GM18870 (cell line): ENCODE measurements around the gene GCH1.
A peak's percentile ranks its signal among the peaks of the same experiment; 100 is the strongest.
"Not testable (repeated sequence)": the region's sequence is repeated elsewhere in the genome, so short reads cannot be mapped to it uniquely, and the experiment has no call there.

Experiments used
- ATAC-seq: cut with Tn5 transposase; IDR thresholded peaks from one replicate; pipeline ENCODE4 v1.9.1; 2021; ENCODE audit warnings: moderate library complexity; ENCODE audit not compliant: unreplicated experiment

GCH1 gene

DNA sequence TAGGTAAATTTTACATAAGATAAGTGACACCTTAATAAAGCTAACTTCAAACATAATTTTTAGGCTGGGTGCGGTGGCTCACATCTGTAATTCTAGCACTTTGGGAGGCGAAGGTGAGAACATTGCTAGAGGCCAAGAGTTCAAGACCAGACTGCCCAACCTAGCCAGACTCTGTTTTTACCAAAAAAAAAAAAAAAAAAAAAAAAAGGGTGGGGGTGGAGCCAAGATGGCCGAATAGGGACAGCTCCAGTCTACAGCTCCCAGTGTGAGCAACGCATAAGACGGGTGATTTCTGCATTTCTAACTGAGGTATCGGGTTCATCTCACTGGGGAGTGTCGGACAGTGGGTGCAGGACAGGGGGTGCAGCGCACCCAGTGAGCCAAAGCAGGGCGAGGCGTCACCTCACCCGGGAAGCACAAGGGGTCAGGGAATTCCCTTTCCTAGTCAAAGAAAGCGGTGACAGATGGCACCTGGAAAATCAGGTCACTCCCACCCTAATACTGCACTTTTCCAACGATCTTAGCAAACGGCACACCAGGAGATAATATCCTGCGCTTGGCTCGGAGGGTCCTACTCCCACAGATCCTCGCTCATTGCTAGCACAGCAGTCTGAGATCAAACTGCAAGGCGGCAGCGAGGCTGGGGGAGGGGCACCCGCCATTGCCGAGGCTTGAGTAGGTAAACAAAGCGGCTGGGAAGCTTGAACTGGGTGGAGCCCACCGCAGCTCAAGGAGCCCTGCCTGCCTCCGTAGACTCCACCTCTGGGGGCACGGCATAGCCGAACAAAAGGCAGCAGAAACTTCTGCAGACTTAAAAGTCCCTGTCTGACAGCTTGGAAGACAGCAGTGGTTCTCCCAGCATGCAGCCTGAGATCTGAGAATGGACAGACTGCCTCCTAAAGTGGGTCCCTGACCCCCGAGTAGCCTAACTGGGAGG is 32.2 kb downstream of the GCH1 start:
- ATAC-seq = not testable (repeated sequence)

DNA sequence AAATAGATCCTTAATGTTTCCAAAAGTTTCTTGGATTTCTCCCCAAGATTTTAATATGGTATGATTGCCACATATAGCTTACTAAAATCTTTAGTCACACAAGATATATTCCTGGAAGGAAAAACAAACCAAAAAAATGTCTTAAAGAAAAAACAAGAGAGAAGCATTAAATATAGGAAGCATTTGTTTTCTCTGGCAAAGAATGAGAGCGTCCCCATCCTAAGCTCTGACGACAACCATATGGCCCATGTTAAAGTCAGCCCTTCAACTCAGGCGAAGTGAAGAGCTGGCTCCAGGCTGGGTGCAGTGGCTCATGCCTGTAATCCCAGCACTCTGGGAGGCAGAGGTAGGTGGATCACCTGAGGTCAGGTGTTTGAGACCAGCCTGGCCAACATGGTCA is 35.6 kb downstream of the GCH1 start:
- ATAC-seq = no peak

DNA sequence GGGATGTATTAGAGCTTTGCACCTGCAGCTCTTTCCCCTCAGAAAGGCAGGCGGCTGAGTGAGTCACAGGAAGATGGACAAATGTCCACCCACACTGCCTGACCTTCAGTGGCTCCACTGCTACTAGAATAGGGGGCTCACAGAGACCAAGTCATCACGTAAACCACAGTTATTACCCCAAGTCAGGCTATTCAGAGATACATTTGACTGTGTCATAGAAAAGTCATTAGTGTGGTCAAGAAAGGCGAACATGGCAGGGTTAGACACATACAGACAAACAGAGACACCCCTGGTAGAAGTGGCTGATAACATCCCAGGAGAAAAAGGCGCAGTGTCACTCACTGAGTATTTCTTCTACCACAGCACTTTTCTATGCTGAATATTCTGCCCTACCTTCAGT is 36.0 kb downstream of the GCH1 start:
- ATAC-seq = no peak

DNA sequence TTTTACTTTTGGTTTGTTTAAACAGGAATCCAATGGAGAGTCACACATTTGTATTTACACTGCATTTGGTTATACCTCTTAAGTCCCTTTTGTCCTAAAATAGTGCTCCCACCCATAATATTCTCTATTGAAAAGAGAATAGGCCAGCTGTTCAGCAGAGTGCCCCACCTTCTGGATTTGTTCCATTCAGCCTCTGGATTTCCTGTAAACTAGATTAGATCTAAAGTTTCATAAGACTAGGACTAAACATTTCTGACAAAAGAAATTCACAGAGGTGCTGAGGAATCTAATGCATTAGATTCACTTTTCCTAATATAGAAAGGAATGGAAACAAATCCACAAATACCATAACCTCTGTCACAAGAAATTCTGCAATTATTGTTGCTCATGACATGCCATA is 38.1 kb downstream of the GCH1 start:
- ATAC-seq = no peak

DNA sequence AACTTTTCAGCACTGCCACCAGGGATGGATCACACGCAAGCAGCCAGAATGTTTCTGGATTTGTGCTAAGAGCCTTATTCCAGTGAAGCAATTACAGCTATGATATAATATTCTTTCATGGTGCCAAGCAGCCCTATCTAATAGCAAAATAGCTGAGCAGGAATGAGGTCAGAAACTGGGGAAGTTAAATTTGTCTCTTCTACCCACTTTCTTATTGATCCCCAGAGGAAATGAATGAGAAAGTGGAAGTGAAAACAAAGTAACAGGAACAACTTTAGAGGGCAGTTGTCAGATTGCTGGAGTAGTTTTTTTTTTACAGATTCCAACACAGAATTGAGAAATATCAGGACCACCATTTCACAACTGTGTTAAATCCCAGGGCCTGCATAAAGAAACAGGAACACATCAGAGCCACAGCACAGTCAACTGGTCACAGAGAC is 44.8 kb downstream of the GCH1 start:
- ATAC-seq = peak; percentile 62

DNA sequence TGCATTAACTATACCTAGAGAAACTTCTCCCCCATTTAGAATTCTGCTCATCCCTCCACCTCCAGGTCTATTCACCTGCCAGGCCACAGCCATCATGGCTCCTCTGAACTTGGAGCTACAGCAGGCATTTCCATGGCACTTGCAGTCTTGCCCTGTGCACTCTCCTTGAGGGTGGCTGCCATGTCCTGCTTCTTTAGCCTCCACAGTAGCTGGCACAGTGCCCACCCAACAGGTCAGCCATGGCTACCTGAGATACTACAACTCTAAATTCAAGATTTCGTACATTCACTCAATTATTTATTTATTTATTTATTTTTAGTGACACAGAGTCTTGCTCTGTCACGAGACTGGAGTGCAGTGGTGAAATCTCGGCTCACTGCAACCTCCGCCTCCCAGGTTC is 46.5 kb downstream of the GCH1 start:
- ATAC-seq = no peak

DNA sequence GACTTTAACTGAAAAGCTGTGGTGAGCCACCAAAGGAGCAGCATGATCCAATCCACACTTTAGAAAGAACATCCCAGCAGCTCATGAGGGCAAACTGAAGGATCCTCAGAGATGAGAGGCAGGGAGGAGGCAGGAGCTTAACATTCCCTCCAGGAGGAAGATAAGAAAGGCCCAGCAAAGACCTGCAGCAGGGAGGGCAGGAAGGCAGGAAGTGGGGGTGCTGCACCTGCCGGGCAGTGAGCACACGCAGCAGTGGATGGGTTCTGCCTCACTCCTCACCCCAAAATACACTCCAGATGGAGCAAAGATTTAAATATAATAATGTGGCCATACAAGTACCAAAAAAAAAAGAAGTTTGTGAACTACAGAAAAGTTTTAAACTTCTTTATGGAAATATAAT is 48.4 kb downstream of the GCH1 start:
- no peak for ATAC-seq

DNA sequence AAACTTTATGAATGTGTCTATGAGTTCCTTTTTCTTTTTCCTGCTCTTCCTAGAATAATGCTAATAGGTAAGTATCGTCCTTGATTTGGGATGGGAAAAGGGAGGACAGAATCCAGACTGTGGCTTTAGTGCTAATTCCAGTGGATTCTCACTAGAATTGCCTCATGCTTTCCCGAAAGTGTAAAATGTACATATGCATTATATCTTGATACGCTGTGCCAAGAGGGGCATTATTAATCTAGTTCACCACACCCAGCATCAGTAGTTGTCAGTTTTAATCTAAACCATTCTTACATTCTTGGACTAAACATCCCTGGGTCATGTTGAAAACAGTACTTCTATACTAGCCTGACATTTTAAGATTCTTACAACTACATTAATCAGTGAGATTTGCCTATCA is 49.3 kb downstream of the GCH1 start:
- no peak for ATAC-seq

DNA sequence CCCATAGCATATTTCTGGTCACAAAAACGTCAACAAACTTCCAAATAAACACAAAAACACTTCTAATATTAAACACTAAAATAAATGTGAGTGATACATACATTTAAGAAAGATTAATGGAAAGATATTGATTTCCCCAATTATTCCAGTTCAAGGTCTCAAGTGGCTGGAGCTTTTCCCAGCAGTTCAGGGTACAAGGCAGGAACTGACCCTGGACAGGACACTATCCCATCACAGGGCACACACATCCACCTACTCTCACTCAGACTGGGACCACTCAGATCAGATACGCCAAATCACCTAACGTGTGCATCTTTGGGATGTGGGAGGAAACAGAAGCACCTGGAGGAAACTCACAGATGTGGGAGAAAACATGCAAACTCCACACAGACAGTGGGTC is 50.4 kb downstream of the GCH1 start:
- no peak for ATAC-seq

DNA sequence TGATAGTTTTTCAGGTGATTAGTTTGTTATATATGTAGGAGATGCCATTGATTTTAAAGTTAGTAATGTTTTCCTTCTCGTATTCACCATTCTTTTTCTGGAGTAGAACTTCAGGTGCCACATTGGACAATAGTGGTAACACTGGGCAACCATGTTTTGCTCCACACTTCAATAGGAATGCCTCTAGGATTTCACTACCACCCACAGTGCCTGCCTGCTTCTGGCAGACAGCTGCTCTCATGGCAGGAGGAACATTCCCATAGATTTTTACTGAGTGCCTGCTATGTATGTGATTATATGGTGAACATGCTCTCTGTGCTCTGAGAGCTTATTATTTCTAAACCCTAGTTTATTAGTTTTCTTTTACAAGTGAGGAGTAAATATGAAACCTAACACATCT is 53.7 kb downstream of the GCH1 start:
- ATAC-seq = no peak

DNA sequence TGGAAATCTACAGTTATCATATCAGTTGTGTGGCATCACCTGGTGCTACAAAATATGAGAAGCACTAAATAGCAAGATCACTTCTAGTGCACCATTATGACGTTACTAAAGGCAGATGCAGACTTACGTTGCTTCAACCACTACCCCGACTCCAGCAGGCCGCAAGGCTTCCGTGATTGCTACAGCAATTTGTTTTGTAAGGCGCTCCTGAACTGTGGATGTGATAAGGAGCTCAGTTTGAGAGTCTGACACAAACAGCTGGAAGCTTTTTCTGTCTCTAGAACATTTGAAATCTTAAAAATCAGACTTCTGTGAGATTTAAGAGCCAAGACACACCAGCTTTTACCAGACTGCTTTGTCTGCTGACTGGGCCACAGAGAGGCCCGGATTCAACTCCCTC is 57.0 kb downstream of the GCH1 start:
- no peak for ATAC-seq

DNA sequence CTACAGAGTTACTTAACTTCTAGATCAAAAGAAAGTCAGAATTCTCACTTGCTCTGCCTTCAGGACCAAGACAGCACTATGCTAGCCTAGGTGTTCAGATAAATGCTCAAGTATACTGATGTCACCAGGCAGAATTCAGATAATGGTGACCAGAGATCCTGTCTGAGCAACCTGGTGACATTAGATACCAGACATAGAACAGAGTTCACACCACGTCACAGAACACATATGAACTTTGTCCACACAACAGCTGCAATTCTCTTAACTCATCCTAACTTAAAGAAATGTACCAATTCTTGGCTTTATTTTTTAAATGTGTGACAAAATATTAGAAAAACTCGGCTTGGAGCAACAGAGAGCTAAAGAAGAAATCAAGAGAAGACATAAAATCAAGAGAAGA is 58.1 kb downstream of the GCH1 start:
- ATAC-seq = no peak

DNA sequence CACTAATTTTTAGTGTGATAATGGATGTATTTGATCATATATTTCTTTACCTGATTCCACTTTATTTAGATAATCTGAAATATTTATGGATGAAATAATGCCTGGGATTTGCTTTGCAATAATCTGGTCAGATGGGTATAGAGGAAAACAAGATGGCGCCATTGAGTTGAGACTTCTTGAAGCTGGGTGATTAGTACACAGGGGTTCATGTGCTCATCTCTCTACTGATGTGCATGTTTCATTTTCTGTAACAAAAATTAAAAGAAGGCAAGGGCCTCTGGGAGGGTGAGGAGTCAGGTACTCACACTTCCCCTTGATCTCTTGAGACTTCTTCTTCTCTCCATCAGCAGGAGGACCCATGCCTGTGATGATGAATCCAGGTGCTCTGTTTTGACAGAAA is 61.8 kb downstream of the GCH1 start:
- ATAC-seq = no peak

DNA sequence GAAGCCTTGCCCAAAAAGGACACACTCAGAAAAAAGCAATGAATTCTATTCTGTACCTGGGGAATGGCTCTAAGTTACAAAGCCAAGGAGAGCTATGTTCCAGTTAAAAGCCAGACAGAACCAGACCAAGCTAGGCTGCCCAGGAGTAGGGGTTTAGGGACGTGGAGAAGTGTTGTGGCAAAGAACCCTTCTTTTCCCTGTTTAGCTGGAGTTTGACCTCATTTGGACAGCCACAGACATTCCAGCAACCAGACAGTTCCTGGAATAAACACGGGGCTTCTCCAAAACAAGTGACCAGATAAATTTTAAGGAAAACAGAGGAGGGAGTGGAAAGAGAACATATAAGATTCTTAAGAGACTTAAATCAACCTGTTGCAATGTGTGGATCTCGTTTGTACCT is 62.3 kb downstream of the GCH1 start:
- no peak for ATAC-seq

DNA sequence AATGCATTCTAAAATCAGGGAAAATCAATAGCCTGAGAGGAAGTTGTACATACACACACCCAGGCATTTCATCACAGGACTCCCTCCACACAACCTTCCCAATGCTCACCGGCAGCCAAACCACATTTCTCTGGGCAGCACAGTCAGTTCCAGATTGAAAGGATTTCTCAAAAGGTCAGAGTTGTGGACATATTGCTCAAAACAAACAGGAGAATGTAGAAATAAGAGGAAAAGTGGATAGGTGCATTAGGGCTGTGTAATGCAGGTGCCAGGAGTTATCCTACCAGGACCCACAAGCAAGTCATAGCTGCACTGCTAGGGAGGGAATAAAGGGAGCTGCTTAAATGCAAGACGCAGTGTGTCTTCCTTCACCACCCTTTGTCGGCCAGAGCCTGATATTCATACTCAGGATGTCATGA is 62.9 kb downstream of the GCH1 start:
- no peak for ATAC-seq

DNA sequence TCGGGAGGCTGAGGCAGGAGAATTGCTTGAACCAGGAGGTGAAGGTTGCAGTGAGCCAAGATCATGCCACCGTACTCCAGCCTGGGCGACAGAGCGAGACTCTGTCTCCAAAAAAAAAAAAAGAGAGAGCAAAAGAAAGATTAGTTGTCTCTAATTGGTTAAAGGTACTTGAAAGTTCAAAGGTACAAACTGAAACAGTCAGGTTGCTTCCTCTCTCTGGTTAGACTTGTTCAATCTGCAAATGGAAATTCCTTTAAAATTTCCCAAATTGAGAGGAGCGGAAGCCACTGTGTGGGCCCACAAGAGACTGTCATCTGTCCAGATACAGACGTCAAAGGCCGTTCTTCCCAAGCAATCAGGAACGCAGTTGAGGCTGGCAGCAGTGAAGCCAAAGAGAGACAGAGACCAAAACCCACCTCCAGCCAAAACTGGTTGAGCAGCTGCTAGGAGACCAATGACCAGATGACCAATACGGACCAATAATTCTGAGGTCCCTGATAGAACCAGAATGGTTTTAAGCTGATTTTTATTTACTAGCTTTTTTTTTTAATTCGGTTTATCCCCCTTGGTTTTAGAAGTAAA is 63.6 kb downstream of the GCH1 start:
- no peak for ATAC-seq

DNA sequence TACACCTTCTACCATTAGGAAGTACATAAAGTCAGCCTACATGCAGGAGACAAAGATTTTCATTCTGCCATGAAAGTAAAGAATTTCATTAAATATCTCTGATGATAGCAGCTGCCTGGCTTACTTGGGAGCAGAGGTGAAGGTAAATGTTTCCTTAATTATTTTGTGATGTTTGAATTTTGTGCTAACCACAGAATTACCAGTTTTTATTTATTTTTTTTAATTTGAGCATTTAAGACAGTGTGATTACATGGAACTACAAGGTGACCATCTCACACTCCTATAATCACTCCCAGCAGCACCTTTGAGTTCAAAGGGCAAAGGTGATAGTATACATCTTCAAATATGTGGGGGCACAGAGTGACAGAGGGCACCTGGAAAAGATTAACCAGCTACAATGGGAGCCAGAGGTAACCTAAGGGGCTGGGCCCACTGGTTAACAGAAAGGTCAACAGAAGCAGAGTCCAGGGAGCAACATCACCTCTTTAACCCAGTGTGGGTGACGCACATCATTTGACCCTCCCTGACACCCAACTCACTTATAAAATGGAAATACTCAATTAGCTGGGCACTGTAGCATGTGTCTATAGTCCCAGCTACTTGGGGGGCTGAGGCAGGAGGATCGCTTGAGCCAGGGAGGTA is 65.0 kb downstream of the GCH1 start:
- ATAC-seq = no peak

DNA sequence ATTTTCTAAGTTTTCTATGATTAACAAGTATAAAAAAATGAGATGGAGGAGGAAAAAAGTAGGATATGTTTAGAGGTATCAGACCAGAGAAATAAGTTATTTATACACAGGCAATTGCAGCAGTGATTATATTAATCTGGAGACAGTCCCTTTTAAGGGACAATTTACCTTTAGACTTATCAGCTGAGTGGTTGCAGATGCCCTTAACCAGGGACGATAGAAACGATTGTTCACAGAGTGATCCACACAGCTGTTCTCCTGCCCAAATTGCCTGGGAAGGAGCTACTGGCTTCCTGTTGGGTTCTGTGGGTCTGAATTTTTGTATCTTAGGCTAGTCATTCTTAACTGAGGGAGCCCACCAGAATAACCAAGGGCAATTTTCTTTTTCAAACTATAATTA is 66.4 kb downstream of the GCH1 start:
- no peak for ATAC-seq

DNA sequence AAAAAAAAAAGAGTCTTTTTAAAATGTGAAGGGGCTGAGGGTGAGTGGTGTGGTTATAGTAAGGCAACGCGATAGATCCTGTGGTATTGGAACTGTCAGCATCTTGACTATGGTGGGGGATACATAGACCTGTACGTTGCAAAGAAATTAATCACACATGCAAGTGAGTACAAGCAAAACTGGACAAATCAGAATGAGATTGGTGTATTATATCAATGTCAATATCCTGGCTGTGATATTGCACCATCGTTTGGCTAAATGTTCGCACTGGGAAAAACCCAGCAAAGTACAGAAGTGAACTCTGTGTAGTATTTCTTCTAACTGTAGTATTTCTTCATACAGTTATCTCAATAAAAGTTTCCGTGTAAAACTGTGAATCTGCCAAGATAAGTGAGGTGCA is 67.9 kb downstream of the GCH1 start:
- no peak for ATAC-seq

DNA sequence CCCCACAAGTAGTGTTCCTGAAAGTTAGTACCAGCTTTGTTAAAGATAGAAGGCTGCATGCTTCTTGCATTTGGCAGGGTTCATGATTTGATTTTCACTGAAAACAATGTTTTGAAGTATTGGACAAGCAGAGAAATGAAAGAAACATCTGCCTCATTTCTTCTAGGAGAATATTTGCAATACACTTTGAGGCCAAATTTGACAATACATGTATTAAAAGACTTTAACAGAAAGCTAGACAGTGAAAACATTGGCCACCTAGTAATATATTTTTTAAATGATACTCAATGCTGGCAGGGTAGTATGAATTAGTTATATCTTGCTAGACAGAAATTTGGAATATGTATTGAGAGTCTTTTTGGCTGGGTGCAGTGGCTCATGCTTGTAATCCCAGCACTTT is 68.5 kb downstream of the GCH1 start:
- no peak for ATAC-seq

DNA sequence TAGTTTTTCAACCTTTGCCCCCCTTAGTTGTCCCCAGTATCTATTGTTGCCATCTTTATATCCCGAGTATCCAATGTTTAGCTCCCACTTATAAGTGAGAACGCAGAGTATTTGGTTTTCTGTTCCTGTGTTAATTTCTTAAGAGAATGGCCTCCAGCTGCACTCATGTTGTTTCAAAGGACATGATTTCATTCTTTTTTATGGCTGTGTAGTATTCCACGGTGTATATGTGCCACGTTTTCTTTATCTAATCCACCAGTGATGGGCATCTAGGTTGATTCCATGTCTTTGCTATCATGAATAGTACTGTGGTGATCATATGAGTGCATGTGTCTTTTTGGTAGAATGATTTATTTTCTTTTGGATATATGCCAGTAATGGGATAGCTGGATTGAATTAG is 72.0 kb downstream of the GCH1 start:
- no peak for ATAC-seq
